HepG2 (cell line): ENCODE results near the gene SYNDIG1. TPM values are rescaled to one million over a fixed set of nuclear protein-coding genes. Genes with fewer than 3 reads are reported as not detected.

Experiments used
- ATAC-seq: fragments of 200-7000 bp; cut with Tn5 transposase; 3 replicates; pipeline ENCODE4 v1.9.1; 2020; ENCODE audit warnings: mild to moderate bottlenecking, moderate library complexity
- BruUV-seq: library from RNA; stranded (reverse); fragments of 400-500 nt; replicated peaks from 2 replicates; lab custom pipeline; 2021; lab: Mats Ljungman, UMichigan
- CTCF ChIA-PET: fragments of 300-600 bp; formaldehyde crosslinking; extraction: SDS; loops from one replicate; lab custom pipeline; 2021; ENCODE audit warnings: low total read pairs, inconsistent platforms, low intra/inter-chr PET ratio; lab: Yijun Ruan, JAX
- POLR2A ChIA-PET: fragments of 350-600 bp; sonication (Branson Sonifier 250); formaldehyde crosslinking; loops from one replicate; lab custom pipeline; 2020; ENCODE audit warnings: antibody characterized with exemption, inconsistent platforms; lab: Yijun Ruan, JAX
- DNase-seq: peaks from one replicate; pipeline ENCODE4 v3.0.0-alpha.2; 2015; ENCODE audit warnings: low spot score
- FAIRE-seq: peaks from 3 replicates; lab custom pipeline; 2011; peaks lifted over from hg19 to GRCh38; lab: Jason Lieb, UNC
- H2AFZ ChIP-seq: one replicate; pipeline ENCODE4 v1.6.1; 2011; ENCODE audit warnings: low read length, inconsistent platforms
- H3K27ac ChIP-seq: fragments of 300-600 bp; 3 replicates; pipeline ENCODE4 v1.8.0; 2011; ENCODE audit warnings: mixed run types, mild to moderate bottlenecking, mixed read lengths, low read length, inconsistent platforms; ENCODE audit not compliant: insufficient read depth; ENCODE audit errors: extremely low read length
- H3K27me3 ChIP-seq, 2 experiments: fragments of 200-600 bp in 1 of 2; 2 replicates in 1 of 2; 3 replicates in 1 of 2; pipeline versions ENCODE4 v1.6.0 to v1.8.0; 2011; ENCODE audit warnings: low read length in 2 of 2, mild to moderate bottlenecking in 2 of 2, moderate library complexity in 2 of 2, inconsistent platforms in 1 of 2; ENCODE audit not compliant: insufficient read depth in 2 of 2, control insufficient read depth in 1 of 2
- H3K36me3 ChIP-seq, 2 experiments: fragments of 200-600 bp in 1 of 2; replicated peaks in 1 of 2; 2 replicates in 1 of 2; 3 replicates in 1 of 2; pipeline versions ENCODE4 v1.5.1 to v1.8.0; 2011; ENCODE audit warnings: low read length in 2 of 2, inconsistent platforms in 1 of 2; ENCODE audit not compliant: insufficient read depth in 2 of 2, control insufficient read depth in 1 of 2
- H3K4me1 ChIP-seq: 2 replicates; pipeline ENCODE4 v1.5.1; 2012; ENCODE audit warnings: low read length, inconsistent platforms; ENCODE audit not compliant: insufficient read depth
- H3K4me2 ChIP-seq: 2 replicates; pipeline ENCODE4 v1.6.0; 2011; ENCODE audit warnings: low read depth, low read length, inconsistent platforms
- H3K4me3 ChIP-seq, 3 experiments: fragments of 200-600 bp in 1 of 3; sonication (generic), shearing (Covaris generic) in 1 of 3; replicated peaks in 1 of 3; 2 replicates each; pipeline ENCODE4 v1.5.1; 2011 to 2016; ENCODE audit warnings: low read length in 3 of 3, inconsistent platforms in 2 of 3, low read depth in 2 of 3, mild to moderate bottlenecking in 2 of 3, control low read depth in 1 of 3, mixed read lengths in 1 of 3; ENCODE audit not compliant: insufficient read depth in 1 of 3
- H3K79me2 ChIP-seq: one replicate; pipeline ENCODE4 v1.6.1; 2011; ENCODE audit warnings: low read length, inconsistent platforms; ENCODE audit not compliant: insufficient read depth
- H3K9ac ChIP-seq: 2 replicates; pipeline ENCODE4 v1.6.0; 2011; ENCODE audit warnings: mild to moderate bottlenecking, low read depth, low read length, inconsistent platforms; ENCODE audit not compliant: insufficient read depth
- H3K9me3 ChIP-seq: 2 replicates; pipeline ENCODE4 v1.5.1; 2012; ENCODE audit warnings: mild to moderate bottlenecking, low read length
- H4K20me1 ChIP-seq: 2 replicates; pipeline ENCODE4 v1.6.0; 2011; ENCODE audit warnings: inconsistent platforms, mild to moderate bottlenecking, low read length, moderate library complexity; ENCODE audit not compliant: insufficient read depth
- BRD4 ChIP-seq: sonication (generic); formaldehyde crosslinking; IDR thresholded peaks from 2 replicates; pipeline ENCODE4 v1.4.0; 2020; ENCODE audit warnings: missing genetic modification reagents
- CREB1 ChIP-seq, 2 experiments: fragments of 450-650 bp in 1 of 2; IDR thresholded peaks; 2 replicates each; pipeline ENCODE4 v1.6.1; 2016 to 2017; ENCODE audit warnings: control low read depth in 1 of 2, mild to moderate bottlenecking in 1 of 2, missing compliant biosample characterization in 1 of 2, missing genetic modification characterization in 1 of 2
- HDAC6 ChIP-seq: fragments of 200-600 bp; sonication (generic); IDR thresholded peaks from 2 replicates; pipeline ENCODE4 v1.7.0; 2017; ENCODE audit warnings: mild to moderate bottlenecking, antibody characterized with exemption, low read length, low read depth
- HNF4G ChIP-seq, 2 experiments: sonication (generic) in 1 of 2; formaldehyde crosslinking in 1 of 2; IDR thresholded peaks; 2 replicates each; pipeline versions ENCODE4 v1.4.0 to v1.6.1; 2011 to 2020; ENCODE audit warnings: borderline replicate concordance in 2 of 2, low read depth in 2 of 2, mild to moderate bottlenecking in 2 of 2, low read length in 1 of 2, missing genetic modification reagents in 1 of 2, moderate library complexity in 1 of 2
- HNRNPL ChIP-seq: fragments of 200-400 bp; formaldehyde crosslinking; IDR thresholded peaks from 2 replicates; pipeline ENCODE4 v1.6.1; 2017; ENCODE audit warnings: mild to moderate bottlenecking, low read depth, low read length
- KLF12 ChIP-seq: sonication (generic); formaldehyde crosslinking; IDR thresholded peaks from 2 replicates; pipeline ENCODE4 v1.4.0; 2020; ENCODE audit warnings: missing genetic modification reagents, borderline replicate concordance
- RFX3 ChIP-seq: IDR thresholded peaks from 2 replicates; pipeline ENCODE4 v1.6.1; 2016; ENCODE audit warnings: missing biosample characterization, missing genetic modification reagents
- ZNF124 ChIP-seq: sonication (generic); formaldehyde crosslinking; IDR thresholded peaks from 2 replicates; pipeline ENCODE4 v1.4.0; 2020; ENCODE audit warnings: missing genetic modification reagents
- ZNF335 ChIP-seq: sonication (generic); formaldehyde crosslinking; IDR thresholded peaks from 2 replicates; pipeline ENCODE4 v1.4.0; 2020; ENCODE audit warnings: missing genetic modification reagents
- ZNF367 ChIP-seq: sonication (generic); formaldehyde crosslinking; IDR thresholded peaks from 2 replicates; pipeline ENCODE4 v1.4.0; 2020; ENCODE audit warnings: missing genetic modification reagents, borderline replicate concordance
- WGBS: methylation state at CpG from one replicate; pipeline ENCODE4 v1.1.6; 2017; ENCODE audit warnings: low lambda C conversion rate; 5-methylcytosine and 5-hydroxymethylcytosine counted together
- in situ Hi-C: cut with HindIII; loops from 2 replicates; pipeline ENCODE4 v1.10.0; 2017; ENCODE audit warnings: low pct_unique_long_range_greater_than_20kb; ENCODE audit not compliant: extremely low pct_ligation_motif_present
- intact Hi-C: fragments of 100-400 bp; cut with micrococcal nuclease; formaldehyde crosslinking; loops from one replicate; pipeline ENCODE4 v1.10.0; 2022; ENCODE audit not compliant: unreplicated experiment
- polyA plus RNA-seq, 8 experiments: library from polyadenylated mRNA; depleted of rRNA in 3 of 8; stranded (reverse) in 7 of 8; unstranded in 1 of 8; fragments of >200 nt; fragmentation: Illumina TruSeq in 4 of 8; extraction: Trizol in 4 of 8; gene quantifications; 2 replicates each; pipeline versions ENCODE4 v1.2.1 to v1.2.3, GENCODE V29; 2011 to 2016; ENCODE audit warnings: low read depth in 4 of 8, missing spikeins in 1 of 8, mixed read lengths in 1 of 8; ENCODE audit not compliant: insufficient read depth in 1 of 8
- total RNA-seq, 5 experiments: library from RNA; depleted of rRNA; stranded (reverse); fragments of >200 nt; fragmentation: Illumina TruSeq; extraction: Trizol; gene quantifications; 2 replicates each; pipeline ENCODE4 v1.2.3, GENCODE V29; 2016; ENCODE audit warnings: low read depth in 1 of 5
- TF ChIP-seq, protein P1 (sequence below): sonication (generic); formaldehyde crosslinking; IDR thresholded peaks from 2 replicates; pipeline ENCODE4 v1.8.1; 2022; ENCODE audit warnings: mild to moderate bottlenecking, missing genetic modification reagents
- TF ChIP-seq, protein P2 (sequence below): sonication (generic); formaldehyde crosslinking; IDR thresholded peaks from 2 replicates; pipeline ENCODE4 v1.5.1; 2020; ENCODE audit warnings: mild to moderate bottlenecking, missing genetic modification reagents, borderline replicate concordance
- TF ChIP-seq, protein P3 (sequence below): sonication (generic); formaldehyde crosslinking; IDR thresholded peaks from 2 replicates; pipeline ENCODE4 v1.4.0; 2020; ENCODE audit warnings: missing genetic modification reagents, borderline replicate concordance

The SYNDIG1 gene
- total and polyA plus RNA-seq, 2 of the 13 experiments (the other 11 are each of a cell fraction or from before 2014, with no cell fraction given) = not detected

DNA sequence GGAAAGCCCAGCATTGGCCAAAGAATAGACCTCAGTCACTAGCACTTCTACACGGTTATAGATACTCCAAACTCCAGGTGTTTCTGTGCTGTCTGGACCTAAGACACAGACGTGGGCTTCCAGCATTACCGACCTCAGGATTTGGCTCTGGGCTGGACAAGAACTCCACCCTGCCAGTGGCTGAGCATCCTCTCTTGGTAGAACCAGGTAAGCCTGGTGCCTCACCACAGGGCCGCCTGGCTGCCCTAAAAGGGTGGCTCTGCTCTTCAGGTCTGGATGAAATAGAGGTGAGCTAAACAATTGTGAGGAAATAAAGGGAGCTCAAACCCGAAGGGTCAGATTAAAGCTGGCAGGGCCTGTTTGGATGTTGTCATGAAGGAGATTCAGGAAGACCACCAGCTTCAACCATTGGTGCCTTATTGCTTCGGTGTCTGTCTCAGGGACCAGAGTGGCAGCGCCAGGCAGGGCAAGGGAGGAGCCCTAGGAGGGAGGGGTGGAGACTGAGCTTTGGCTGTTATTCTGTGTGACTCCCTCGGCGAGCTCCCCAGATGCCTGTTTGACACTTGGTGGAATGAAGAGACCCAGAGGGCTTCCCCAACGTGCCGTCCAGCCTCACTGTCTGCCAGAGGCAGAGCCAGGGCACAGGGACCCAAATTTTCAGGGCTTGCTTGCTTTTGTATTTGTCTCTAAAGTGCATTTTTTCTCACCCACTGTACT, 8.6 kb downstream of the SYNDIG1 start:
- H3K9me3 ChIP-seq = no peaks in the 10 kb centered on the region
- no peak overlapping the region for H3K4me2 ChIP-seq
- POLR2A ChIA-PET = no interaction called here
- H3K36me3 ChIP-seq = no peaks in the 10 kb centered on the region
- no peaks in the 10 kb centered on the region for H4K20me1 ChIP-seq
- CTCF ChIA-PET = no interaction called here
- ATAC-seq (no peak), DNase-seq (no peak), FAIRE-seq (no peak)
- no peaks in the 10 kb centered on the region for H3K79me2 ChIP-seq
- no peak overlapping the region for H3K9ac ChIP-seq
- no peaks in the 10 kb centered on the region for H3K4me1 ChIP-seq
- BruUV-seq = no TSS peak
- WGBS = 2% methylated on average over 11 of the region's 11 CpGs
- peaks cover 0 to 9% of the 10 kb centered on the region in 2 experiments; a peak in 2 of 5 replicates for H3K27me3 ChIP-seq
- H3K27ac ChIP-seq = no peak overlapping the region
- no peak overlapping the region for H3K4me3 ChIP-seq
- intact Hi-C loops = no loop called here
- H2AFZ ChIP-seq = no peak overlapping the region
- in situ Hi-C loops = no loop called here
- TF ChIP-seq HDAC6 (no peak), CREB1 (IDR thresholded peaks at IDR 0.05) (no peak), CREB1 (CRISPR knock-in tag; IDR thresholded peaks at IDR 0.05) (no peak), HNF4G (IDR thresholded peaks at IDR 0.05; ENCODE audit: borderline replicate concordance, low read depth, low read length) (no peak), HNF4G (CRISPR knock-in tag; IDR thresholded peaks at IDR 0.05; ENCODE audit: borderline replicate concordance, low read depth) (no peak), BRD4 (no peak), ZNF335 (no peak), ZNF124 (CRISPR knock-in tag) (no peak), ZNF367 (CRISPR knock-in tag) (no peak), HNRNPL (no peak), KLF12 (CRISPR knock-in tag) (no peak), RFX3 (no peak)
- TF ChIP-seq, protein P1, sequence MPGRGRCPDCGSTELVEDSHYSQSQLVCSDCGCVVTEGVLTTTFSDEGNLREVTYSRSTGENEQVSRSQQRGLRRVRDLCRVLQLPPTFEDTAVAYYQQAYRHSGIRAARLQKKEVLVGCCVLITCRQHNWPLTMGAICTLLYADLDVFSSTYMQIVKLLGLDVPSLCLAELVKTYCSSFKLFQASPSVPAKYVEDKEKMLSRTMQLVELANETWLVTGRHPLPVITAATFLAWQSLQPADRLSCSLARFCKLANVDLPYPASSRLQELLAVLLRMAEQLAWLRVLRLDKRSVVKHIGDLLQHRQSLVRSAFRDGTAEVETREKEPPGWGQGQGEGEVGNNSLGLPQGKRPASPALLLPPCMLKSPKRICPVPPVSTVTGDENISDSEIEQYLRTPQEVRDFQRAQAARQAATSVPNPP (CRISPR knock-in tag) = no peak
- TF ChIP-seq, protein P2, sequence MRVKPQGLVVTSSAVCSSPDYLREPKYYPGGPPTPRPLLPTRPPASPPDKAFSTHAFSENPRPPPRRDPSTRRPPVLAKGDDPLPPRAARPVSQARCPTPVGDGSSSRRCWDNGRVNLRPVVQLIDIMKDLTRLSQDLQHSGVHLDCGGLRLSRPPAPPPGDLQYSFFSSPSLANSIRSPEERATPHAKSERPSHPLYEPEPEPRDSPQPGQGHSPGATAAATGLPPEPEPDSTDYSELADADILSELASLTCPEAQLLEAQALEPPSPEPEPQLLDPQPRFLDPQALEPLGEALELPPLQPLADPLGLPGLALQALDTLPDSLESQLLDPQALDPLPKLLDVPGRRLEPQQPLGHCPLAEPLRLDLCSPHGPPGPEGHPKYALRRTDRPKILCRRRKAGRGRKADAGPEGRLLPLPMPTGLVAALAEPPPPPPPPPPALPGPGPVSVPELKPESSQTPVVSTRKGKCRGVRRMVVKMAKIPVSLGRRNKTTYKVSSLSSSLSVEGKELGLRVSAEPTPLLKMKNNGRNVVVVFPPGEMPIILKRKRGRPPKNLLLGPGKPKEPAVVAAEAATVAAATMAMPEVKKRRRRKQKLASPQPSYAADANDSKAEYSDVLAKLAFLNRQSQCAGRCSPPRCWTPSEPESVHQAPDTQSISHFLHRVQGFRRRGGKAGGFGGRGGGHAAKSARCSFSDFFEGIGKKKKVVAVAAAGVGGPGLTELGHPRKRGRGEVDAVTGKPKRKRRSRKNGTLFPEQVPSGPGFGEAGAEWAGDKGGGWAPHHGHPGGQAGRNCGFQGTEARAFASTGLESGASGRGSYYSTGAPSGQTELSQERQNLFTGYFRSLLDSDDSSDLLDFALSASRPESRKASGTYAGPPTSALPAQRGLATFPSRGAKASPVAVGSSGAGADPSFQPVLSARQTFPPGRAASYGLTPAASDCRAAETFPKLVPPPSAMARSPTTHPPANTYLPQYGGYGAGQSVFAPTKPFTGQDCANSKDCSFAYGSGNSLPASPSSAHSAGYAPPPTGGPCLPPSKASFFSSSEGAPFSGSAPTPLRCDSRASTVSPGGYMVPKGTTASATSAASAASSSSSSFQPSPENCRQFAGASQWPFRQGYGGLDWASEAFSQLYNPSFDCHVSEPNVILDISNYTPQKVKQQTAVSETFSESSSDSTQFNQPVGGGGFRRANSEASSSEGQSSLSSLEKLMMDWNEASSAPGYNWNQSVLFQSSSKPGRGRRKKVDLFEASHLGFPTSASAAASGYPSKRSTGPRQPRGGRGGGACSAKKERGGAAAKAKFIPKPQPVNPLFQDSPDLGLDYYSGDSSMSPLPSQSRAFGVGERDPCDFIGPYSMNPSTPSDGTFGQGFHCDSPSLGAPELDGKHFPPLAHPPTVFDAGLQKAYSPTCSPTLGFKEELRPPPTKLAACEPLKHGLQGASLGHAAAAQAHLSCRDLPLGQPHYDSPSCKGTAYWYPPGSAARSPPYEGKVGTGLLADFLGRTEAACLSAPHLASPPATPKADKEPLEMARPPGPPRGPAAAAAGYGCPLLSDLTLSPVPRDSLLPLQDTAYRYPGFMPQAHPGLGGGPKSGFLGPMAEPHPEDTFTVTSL (CRISPR knock-in tag) = no peak
- TF ChIP-seq, protein P3, sequence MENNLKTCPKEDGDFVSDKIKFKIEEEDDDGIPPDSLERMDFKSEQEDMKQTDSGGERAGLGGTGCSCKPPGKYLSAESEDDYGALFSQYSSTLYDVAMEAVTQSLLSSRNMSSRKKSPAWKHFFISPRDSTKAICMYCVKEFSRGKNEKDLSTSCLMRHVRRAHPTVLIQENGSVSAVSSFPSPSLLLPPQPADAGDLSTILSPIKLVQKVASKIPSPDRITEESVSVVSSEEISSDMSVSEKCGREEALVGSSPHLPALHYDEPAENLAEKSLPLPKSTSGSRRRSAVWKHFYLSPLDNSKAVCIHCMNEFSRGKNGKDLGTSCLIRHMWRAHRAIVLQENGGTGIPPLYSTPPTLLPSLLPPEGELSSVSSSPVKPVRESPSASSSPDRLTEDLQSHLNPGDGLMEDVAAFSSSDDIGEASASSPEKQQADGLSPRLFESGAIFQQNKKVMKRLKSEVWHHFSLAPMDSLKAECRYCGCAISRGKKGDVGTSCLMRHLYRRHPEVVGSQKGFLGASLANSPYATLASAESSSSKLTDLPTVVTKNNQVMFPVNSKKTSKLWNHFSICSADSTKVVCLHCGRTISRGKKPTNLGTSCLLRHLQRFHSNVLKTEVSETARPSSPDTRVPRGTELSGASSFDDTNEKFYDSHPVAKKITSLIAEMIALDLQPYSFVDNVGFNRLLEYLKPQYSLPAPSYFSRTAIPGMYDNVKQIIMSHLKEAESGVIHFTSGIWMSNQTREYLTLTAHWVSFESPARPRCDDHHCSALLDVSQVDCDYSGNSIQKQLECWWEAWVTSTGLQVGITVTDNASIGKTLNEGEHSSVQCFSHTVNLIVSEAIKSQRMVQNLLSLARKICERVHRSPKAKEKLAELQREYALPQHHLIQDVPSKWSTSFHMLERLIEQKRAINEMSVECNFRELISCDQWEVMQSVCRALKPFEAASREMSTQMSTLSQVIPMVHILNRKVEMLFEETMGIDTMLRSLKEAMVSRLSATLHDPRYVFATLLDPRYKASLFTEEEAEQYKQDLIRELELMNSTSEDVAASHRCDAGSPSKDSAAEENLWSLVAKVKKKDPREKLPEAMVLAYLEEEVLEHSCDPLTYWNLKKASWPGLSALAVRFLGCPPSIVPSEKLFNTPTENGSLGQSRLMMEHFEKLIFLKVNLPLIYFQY (CRISPR knock-in tag) = no peak
